ENCODE measurements around the gene PLAU. TPM values are rescaled to one million over a fixed set of nuclear protein-coding genes. Genes with fewer than 3 reads are reported as not detected.

The PLAU gene
- total and polyA plus RNA-seq, 2 of the 13 experiments (the other 11 are each of a cell fraction or from before 2014, with no cell fraction given) = 0.45 to 11.2 TPM

- no peak for TF ChIP-seq ZBTB40 (IDR thresholded peaks at IDR 0.05)
- TF ChIP-seq ZBTB40 (CRISPR knock-in tag; IDR thresholded peaks at IDR 0.05) = no peak
Observed at GRCh38 chr10:73879296-73880173, 31.4 kb upstream of the PLAU start (continued).
